HT1080 (cell line): ENCODE measurements around the gene MNAT1. TPM values are rescaled to one million over a fixed set of nuclear protein-coding genes. Genes with fewer than 3 reads are reported as not detected.
"Not testable (repeated sequence)": the region's sequence is repeated elsewhere in the genome, so short reads cannot be mapped to it uniquely, and the experiment has no call there.

Experiments
- DNase-seq: peaks from one replicate; pipeline ENCODE4 v3.0.0-alpha.2; 2015; ENCODE audit warnings: low read depth
- total RNA-seq: library from RNA; depleted of rRNA; stranded (reverse); fragments of >200 nt; shearing (Covaris generic); gene quantifications from 2 replicates; pipeline ENCODE4 v1.2.3, GENCODE V29; 2014

Gene MNAT1
- total RNA-seq, 1 experiment from 2014 or later: 75.2 TPM

DNA sequence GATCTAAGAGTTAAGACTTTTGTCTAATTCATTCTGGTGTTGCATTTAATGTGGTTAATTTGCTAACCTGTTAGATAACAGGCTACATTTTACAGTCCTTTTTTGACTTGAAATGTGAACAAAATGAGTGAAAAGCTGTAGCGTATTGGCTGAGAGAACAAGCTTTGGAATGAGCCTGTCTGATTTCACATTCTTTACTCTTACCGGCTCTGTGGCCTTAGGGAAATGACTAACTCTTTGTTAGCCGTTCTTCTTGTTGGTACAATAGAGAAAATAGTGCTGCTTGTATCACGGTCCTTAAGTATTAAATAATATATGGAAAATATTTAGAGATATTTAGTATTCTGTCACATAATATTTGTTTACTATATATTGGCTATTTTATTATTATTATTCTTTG lies 1.9 kb downstream of the MNAT1 start:
- DNase-seq: peak; percentile 62

DNA sequence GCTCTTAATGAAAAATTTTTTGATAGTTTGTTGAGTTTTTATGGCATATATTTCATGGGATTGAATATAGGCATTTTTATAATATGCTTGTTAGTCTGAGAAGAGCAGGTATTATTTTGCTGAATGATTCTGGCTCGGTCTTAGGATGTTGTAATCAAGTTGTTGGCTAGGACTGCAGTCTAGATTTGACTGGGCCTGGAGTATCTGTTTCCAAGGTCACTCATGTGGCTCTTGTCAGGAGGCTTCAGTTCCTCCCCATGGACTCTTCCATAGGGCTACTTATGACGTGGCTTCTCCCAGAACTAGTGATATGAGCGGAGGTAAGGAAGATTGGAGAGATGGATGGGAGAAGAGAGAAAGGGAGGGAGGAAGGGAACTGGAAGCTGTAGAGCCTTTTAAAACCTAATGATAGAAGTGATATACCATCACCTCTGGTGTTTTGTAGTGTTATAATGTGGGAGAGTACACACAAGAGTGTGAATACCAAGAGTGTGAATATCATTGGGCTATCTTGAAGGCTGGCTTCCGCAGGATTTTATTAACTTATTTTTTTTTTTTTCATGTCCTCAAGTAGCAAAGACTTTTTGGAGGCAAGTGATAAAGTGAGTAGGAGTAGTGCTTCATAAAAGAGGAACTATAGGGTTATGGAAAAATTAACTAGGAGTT lies 4.4 kb downstream of the MNAT1 start:
- DNase-seq: no peak

DNA sequence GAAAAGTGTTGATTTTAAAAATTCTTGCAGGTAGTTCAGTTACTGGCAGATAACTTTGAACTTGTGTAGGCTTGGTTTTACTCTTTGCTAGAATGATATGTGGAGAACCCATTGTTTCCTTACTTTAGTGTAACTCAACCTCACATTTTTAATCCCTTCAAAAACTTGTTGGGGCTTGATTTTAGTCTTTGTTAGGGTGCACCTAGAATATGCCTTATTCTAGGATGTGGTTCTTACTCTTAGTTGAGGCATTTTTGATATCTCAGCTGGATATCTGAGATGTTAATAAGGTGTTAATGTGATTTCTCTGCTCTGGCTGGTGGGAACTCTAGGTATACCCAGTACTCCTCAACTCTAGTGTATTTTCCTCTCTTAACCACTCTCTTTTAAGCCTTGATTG lies 10.0 kb downstream of the MNAT1 start:
- DNase-seq: no peak

DNA sequence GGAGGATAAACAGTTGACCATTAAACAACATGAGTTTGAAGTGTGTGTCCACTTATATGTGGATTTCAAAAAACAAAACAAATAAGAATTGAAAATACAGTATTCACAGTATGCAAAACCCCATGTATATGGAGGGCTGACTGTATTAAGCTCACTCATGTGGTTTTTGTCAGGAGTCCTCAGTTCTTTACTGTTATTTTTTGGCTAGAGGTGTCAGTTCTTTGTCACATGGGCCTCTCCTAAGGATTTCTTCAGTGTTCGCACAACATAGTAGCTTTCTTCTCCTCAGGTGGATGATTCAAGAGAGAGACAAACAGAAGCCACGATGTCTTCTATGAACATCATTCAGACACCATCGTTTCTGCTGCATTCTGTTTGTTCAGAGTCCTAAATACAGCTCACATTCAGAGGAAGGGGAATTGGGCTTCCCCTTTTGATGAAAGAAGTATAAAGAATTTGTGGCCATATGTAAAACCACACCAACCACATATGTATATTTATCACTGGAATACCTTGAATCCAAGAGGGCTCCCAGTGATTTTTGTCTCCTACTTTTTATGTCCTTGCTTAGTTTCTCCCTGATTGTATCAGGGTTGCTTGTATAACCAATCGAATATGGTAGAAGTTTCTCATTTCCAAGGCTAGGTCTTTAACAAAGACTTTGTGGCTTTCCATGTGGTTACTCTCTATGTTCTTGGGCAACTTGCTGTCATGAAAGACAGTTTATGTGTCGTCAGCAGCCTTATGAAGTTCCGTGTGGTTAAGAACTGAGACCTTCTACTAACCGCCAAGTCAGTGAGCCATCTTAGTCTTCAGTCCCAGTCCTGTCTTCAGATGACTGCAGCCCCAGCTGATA lies 18.9 kb downstream of the MNAT1 start:
- DNase-seq: no peak

DNA sequence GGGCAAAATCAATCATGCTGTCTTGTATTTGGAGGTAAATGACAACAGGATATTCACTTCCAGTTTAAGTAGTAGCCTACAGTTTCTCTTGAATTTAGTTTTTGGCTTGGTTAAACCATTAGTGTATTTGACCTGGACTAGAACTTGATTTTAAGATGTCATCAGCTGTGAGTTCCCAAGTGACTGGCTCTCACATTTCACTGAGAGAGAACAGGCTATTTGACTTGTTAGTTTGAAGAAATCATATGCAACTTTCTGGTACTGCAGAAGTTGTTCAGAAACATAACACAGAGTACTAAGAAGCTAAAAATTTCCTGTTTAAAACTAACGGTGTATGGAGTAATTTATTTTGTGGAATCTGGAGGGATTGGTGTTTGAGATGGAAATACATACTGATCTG lies 22.3 kb downstream of the MNAT1 start:
- DNase-seq: no peak

DNA sequence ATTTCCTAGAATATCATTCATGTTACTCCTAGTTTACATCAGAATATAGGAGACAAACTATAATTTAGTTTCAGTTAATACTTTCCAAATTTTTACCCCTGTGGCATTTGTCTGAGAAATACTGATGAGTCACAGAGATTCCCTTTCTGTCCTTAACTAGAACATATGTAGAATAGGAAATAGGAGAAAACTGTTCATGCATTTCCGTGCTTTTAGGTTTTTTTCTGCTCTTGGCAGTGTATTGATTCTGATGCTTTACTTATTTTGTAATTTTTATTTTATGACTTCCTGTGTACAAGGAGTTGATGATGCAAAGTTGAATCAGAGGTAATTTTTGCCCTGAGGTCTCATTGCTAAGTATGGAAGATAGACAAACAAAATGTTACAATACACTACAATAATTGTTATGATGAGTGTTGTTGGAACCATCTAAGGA lies 23.0 kb downstream of the MNAT1 start:
- DNase-seq: peak; percentile 19

DNA sequence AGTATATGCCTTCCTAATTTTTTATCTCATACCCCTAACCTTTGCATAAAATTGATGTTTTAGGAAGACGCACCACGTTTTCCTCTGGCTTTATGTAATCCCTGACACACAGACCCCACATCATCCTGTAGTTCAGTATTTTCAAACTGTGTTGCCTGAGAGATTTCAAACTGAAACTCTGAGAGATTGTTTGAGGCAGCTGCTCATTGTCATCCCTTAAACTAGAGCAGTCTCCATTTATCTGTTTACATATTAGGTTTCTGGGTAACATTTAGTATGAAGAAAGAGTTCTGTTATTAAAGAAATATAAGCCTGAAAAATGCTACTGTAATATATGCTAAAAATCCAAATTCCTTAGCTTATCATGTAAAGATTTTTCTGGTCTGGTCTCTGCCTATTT lies 24.3 kb downstream of the MNAT1 start:
- no peak for DNase-seq

DNA sequence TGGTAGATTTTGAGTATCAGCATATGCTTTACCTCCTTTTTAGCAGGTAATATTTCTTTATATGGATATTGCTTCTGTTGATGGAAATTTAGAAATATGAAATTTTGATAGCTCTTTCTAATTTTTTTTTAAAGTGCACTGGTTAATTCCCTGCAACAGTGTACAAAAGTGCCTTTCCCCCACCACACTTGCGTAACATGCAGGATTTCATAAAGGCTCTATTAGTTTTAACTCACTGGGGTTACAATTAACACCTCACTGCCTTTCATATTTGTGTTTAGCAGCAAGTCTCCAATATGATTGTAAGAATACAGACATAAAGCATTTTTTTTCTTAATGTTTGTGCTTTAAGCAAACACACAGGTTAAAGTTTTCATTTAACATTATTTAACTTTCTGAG lies 25.6 kb downstream of the MNAT1 start:
- DNase-seq: no peak

DNA sequence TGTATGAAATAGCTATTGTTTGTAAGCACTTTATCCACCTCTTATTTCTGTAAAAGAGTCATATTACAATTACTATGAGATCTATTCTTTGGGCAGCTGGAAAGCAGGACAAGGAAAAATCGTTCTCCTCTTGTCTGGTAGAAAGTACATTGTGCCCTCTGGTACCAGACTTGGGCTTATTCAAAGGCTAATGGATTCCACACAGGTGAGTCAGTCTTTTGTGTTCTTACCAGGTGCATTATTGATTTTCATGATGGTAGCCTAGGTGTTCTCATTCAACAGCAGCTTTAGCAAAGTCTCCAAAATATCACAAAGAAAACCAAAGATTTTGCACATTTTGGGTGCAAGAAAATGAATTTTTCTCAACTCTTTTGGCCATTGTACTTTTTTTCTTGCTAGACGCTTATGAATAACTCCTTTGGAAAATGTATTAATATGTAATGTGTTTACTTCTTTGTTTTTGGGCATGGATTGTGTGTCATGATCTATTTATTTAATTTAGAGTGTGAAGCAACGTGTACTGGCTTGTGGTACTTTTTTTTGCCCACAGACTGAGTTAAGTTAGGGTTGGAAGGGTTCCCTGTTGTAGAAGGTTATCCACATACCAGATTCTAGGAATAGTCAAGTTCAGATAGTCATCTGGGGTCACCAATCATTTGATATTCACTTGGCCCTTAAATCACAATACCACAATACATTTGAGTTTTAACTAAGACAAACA lies 26.2 kb downstream of the MNAT1 start:
- DNase-seq: no peak

DNA sequence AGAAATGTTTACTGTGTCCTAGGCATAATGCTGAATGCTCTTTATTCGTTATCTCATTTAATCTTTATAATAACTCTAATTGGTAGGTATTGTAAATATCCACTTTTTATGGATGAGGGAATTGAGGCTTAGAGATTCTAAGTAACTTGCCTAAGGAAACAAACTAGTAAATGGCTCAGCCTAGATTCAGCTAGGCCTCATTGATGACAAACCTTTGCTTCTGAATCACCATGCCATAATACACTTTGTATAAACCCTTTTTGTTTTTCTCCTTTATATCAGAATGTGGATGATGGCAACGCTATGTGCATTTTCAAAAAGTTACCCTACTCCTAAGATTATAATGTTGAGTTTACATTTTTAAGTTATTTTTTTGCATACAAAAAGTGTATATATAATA lies 34.0 kb downstream of the MNAT1 start:
- no peak for DNase-seq

DNA sequence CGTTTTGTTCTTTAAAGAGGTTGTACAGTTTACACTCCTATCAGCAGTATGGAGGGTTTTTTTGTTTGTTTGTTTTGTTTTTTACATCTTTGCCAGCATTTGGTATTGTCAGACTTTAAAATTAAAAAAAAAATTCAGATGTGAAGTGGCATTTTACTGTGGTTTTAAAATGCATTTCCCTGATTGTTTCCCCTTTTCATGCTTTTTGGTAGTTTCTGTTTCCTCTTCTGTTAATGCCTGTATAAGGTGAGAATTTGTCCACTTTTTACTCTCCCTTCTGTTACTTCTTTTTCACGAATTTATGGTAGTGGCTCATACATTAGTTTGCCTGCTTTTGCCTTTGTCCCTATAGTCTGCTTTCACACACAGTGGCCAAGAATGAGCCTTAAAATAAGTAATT lies 36.6 kb downstream of the MNAT1 start:
- DNase-seq: no peak

DNA sequence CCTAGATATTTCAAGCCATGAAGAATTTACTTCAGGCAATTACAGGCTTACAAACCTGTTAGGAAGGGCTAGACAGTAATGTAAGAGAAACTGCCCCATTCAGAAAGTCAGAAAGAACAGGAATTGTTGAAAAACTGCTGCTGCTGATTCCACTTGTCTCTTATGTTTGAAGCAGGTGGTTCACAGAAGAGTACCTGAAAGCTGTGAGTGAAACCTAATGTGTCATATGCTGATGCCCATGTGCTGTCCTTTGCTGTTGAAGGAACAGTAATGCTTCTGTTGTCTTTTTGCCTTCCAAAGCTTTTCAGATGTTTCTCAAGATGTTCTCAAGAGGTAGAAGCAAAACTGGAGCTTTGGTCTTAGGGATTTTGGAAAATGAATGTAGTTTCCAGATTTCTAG lies 39.0 kb downstream of the MNAT1 start:
- DNase-seq: no peak

DNA sequence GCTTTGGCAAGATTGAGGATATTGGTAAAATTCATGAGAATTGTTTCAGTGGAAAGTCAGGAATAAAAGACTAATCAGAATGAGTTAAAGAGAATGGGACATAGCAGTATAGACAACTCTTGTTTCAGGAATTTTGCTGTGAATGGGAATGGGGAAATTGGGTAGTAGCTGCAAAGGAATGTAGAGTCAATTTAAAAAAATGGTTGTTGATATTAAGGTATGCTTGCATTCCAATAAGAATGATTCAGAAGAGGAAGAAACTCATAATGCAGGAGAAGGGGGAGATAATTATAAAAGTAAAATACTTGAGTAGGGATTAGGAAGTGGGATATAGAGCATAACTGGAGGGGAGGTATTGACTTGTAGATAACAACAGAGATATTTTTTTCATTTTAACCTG lies 40.7 kb downstream of the MNAT1 start:
- peak; percentile 78 for DNase-seq

DNA sequence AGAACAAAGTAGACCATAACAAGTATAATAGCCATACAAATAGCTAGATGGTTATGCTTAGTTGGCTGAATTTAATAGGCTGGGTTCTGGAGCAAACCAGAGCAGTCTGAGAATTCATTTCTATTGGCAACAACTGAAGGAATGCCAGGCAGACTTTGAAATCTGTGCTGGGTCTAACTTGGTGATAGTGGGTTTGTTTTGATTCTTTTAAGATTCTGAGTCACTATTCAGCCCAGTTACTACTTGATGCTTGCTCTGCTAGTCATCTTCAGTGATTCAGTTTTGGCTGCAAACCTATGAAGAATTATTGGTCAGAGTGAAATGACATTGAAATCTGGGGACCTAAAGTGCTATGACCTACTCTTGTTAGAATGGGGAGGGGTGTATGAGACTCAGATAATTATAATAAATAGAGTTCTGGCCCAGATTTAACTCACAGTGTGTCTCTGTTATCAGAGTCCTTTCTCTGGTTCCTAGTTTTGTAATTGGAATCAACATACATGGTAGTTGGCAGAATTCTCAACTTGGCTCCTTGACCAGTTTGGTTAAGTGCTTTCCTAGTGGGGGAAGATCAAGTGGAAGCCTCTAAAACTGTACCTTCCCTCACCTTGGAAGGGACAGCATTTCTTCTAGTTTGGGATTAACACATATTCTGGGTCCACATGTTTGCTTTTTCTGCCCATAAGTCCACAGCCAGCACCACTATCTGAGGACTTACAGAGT lies 43.5 kb downstream of the MNAT1 start:
- DNase-seq: peak; percentile 83

DNA sequence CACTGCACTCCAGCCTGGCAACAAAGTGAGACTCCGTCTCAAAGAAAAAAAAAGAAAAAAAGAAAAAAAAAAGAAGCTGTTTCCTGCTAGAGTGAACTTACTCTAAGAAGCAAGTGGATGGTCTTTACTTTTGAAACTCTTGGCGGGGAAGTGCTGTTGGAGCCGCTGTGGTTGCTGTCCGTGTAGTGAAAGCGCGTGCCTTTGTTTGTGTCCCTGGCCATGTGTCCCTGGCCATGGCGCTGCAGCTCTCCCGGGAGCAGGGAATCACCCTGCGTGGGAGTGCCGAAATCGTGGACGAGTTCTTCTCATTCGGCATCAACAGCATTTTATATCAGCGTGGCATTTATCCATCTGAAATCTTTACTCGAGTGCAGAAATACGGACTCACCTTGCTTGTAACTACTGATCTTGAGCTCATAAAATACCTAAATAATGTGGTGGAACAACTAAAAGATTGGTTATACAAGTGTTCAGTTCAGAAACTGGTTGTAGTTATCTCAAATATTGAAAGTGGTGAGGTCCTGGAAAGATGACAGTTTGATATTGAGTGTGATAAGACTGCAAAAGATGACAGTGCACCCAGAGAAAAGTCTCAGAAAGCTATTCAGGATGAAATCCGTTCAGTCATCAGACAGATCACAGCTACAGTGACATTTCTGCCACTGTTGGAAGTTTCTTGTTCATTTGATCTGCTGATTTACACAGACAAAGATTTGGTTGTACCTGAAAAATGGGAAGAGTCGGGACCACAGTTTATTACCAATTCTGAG lies 45.4 kb downstream of the MNAT1 start:
- not testable (repeated sequence) for DNase-seq

DNA sequence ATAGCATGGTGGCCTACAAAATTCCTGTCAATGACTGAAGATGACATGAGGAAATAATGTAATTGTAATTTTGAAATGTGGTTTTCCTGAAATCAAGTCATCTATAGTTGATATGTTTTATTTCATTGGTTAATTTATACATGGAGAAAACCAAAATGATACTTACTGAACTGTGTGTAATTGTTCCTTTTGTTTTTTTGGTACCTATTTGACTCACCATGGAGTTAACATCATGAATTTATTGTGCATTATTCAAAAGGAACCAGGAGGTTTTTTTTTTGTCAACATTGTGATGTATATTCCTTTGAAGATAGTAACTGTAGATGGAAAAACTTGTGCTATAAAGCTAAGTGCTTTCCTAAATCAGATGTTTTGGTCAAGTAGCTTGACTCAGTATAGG lies 46.0 kb downstream of the MNAT1 start:
- DNase-seq: not testable (repeated sequence)

DNA sequence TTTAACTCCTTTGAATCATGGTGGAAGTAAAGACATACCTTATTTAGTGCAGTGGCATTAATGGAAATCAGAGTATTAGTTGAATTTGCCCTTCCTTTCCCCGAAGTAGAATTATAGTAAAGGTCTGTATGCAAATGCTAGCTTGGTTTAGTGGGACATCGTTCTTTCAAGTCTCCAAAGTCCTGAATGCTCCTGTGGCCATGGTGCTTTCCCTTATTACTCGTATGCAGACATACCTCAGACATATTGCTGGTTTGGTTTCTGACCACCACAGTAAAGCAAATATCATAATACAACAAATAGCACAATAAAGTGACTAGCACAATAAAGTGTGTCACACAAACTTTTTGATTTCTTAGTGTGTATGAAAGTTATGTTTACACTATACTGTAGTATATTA lies 52.3 kb downstream of the MNAT1 start:
- no peak for DNase-seq

DNA sequence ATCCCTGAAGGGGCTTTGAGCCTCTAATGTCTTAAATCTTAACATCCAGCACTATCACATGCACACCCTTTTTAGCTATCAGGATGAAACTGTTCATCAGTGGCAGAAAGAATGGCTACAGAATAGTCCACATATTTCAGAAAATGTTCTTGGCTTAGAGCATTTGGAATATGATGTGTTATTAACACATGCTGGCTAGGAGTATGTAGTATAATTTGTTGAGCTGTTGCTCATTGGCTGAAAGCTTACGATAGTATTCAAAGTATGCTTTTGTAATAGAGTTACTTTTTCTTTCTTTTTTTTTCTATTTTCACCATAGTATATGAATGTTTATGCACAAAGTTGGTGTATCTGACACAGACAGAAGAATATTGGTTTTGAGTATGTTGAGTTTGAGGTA lies 55.1 kb downstream of the MNAT1 start:
- DNase-seq: no peak

DNA sequence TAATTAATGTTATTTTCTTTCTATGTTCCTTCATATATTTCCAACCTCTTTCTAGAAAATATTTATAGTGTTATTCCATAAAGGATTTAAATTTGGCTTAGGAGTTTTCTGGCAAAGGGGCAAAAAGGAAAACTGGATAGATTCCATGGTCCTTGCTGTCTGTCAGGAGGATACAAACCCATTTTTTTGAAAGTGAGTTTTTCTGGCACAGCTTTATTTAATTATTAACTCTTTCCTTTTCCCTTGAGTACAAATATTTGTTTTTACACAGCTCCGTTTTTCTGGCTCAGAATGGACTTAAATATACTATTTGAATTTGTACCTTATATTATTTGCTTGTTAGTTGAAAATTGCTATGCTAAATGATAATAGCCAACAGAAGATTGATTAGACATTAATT lies 56.3 kb downstream of the MNAT1 start:
- DNase-seq: no peak

DNA sequence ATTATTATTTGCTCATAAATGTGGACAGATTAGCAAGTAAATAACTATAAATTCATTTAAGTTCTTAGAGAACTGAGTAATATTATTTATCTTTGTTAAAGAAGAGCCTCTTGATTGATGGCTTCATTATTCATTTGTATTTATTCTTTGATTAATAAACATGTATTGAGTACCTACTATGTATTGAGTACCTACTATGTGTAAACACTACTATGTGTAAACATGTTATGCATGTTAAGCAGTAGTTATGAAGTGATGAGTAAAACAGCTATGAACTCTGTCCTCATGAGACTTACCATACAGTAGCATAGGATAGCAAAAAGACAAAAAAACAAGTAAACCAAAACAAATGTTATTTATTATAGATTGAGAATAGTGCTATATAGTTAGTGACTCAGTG lies 61.9 kb downstream of the MNAT1 start:
- DNase-seq: no peak

DNA sequence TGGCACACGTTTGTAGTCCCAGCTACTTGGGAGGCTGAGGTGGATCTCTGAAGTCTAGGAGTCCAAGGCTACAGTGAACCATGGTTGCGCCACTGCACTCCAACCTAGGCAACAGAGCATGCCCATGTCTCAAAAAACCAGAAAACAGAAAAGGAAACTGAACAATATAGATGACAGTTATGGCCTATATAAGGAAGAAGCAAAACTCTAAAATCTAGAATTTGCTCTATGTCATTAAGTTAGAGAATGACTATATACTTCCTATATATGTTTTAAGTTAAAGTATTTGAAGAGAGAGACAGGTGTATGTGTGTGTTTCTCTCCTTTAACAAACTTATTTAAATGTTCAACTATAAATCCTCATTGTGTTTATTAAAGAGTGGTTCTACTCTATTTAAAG lies 65.8 kb downstream of the MNAT1 start:
- DNase-seq: no peak
